ENCODE data around the gene CCR5.
"Not testable (repeated sequence)": the region's sequence is repeated elsewhere in the genome, so short reads cannot be mapped to it uniquely, and the experiment has no call there.

CCR5 gene
- 1.2 to 5.1 reads per million in 2 donors for total RNA-seq

GRCh38 chr3:46370839-46371518 is at the start of gene CCR5:
CCR5 (plus strand) TSS chr3:46370946; CDS start chr3:46372903, 1,957 bp downstream.
- peak in 1 of 5 experiments; percentile 93 for DNase-seq

DNA sequence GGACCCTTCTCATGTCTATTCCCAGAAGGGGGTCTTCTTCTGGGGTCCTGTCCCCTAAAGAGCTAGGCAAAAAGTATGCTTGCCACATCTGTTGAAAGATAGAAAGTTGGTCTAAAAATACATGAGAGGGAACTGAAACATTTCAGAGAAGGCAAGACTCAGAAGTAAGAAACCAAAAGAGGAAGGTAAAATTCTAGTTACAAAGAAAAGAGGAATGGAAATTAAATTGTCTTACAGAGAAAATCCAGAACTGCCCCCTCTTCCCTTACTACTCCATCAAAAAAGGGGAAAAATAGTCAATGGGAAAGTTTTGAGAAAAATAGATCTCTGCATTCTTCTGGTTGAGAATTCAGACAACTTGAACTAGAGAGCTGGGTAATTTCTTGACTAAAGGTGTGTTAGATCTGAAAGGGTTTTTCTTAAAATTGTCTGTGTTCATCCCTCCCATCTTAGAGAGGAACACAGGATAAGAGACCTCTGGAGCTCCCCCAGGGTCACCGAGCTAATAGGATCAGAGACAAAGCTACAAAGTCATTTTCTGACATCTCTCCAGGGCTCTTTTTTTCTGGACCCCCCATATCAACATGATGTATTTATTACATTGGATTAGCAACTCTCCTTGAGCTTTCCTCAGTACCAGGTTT is 49.2 kb upstream of the CCR5 start:
- no peak for DNase-seq

DNA sequence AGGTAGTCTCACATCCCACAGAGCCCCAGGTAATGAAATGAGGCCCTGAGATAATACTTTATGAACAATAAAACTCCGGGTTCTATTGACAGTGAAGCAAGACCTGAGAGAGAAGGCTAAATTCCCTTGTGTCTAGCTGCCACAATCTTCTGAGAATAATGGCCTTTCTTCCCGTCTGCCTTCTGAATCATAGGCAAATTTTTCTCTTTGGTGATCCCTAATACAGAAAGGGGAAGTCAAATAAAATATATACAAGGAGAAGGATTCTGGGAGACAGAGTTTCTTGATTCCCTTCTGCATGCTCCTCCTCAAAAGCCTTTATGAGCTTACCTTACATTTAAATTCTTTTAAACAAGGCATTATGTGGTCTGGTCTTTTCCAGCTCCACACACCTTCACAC is 46.7 kb upstream of the CCR5 start:
- DNase-seq, result no peak

DNA sequence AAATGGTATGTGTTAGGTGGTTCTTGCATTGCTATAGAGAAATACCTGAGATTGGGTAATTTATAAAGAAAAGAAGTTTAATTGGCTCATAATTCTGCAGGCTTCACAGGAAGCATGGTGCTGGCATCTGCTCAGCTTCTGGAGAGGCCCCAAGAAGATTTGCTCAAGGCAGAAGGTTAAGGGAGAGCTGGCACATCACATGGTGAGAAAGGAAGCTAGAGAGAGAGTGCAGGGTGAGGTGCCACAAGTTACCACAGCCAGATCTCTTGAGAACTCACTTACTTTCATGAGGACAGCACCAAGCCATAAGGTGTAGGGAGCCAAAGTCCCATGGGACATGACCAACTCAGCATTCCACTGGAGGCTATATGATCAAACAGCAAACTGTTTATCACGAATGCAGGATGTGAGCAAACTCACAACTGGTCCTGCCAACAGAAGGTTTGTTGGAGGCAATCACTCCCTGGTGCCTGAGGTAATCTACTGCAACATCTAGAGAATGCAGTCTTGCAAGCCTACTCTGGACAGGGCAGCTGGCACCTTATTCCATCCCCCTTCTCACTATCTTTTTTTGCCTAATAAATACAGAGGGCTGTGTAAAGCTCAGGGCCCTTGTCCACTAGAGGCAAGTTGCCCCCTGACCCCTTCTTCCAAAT is 45.0 kb upstream of the CCR5 start:
- no peak for DNase-seq

GRCh38 chr3:46330676-46331075 is 40.1 kb upstream of the CCR5 start:
- DNase-seq, result not testable (repeated sequence)

GRCh38 chr3:46334741-46335478 is 35.8 kb upstream of the CCR5 start:
- DNase-seq, result no peak

GRCh38 chr3:46335541-46335940 is 35.2 kb upstream of the CCR5 start:
- DNase-seq, result no peak

- no peak for DNase-seq
These were observed 32.8 kb upstream of the CCR5 start for GRCh38 chr3:46337911-46338310.

GRCh38 chr3:46338840-46339239 is 31.9 kb upstream of the CCR5 start:
- no peak for DNase-seq

- DNase-seq, result no peak
These were observed 26.3 kb upstream of the CCR5 start for GRCh38 chr3:46344476-46344875.

DNA sequence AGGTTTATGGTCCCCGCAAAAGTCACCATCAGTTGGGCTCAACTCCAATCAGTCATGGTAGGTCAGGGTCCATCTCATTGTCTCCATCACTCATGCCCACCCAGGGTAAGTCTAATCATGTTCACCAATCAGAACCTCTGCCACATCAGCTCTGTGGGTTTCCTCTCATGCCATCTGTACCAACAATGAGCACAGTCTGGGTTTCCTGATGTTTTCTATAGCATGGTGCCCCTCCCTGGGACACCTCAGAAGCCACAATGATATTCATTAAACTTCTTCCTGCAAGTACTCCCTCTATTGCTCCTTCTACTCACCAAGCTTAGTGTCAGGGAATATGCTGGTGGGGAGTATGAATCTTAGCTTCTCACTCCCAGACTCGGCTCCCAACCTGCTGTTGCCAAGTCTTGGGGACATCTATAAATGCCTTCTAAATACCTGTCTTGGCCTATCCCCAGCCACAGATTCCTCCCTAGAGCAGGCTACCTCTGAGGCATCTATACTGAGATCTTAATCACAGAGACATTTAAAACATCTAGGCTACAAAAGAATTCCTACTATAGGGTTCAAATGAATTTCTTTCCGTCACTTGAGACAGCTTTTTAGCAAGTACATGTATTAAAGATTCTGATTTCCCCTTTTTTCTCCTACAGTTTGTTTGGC is 21.8 kb upstream of the CCR5 start:
- DNase-seq, result peak in 1 of 5 experiments; percentile 80

- DNase-seq, result peak in 2 of 5 experiments; percentile 53 to 79
These were observed 21.1 kb upstream of the CCR5 start for GRCh38 chr3:46349484-46350261.

DNA sequence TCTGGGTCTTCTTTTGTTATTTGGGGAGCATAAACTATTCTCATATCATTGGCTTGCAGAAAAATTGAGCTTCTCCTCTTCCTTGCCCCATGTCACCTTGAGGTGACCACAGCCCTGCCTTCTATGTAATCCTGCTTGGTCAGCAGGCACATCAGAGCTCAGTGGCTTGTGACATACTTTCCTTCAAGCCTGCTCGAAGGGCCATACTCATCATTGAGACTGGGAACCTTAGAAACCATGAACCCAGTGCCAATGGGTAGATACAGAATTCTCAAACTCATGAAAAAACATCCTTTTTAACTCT is 20.5 kb upstream of the CCR5 start:
- DNase-seq, result no peak

GRCh38 chr3:46351646-46352045 is 19.1 kb upstream of the CCR5 start:
- no peak for DNase-seq

- DNase-seq, result peak in 1 of 5 experiments; percentile 36
These were observed 17.7 kb upstream of the CCR5 start for GRCh38 chr3:46353090-46353489.

- DNase-seq, result peak in 1 of 5 experiments; percentile 21
These were observed 16.9 kb upstream of the CCR5 start, which contains the start of gene CCR2 for GRCh38 chr3:46353647-46354410. CCR2 (plus strand) TSS chr3:46354111; CDS start chr3:46357528, 3,417 bp downstream.

- DNase-seq, result no peak
These were observed 16.3 kb upstream of the CCR5 start for GRCh38 chr3:46354478-46354877.

- no peak for DNase-seq
These were observed 15.8 kb upstream of the CCR5 start for GRCh38 chr3:46354984-46355383.

- no peak for DNase-seq
These were observed 14.5 kb upstream of the CCR5 start for GRCh38 chr3:46356276-46356675.

- no peak for DNase-seq
These were observed 13.8 kb upstream of the CCR5 start for GRCh38 chr3:46356909-46357308.

DNA sequence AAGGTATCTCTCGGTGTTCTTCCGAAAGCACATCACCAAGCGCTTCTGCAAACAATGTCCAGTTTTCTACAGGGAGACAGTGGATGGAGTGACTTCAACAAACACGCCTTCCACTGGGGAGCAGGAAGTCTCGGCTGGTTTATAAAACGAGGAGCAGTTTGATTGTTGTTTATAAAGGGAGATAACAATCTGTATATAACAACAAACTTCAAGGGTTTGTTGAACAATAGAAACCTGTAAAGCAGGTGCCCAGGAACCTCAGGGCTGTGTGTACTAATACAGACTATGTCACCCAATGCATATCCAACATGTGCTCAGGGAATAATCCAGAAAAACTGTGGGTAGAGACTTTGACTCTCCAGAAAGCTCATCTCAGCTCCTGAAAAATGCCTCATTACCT is 12.3 kb upstream of the CCR5 start:
- no peak for DNase-seq
